GM18861 (cell line): ENCODE measurements around the gene VPS9D1.
A peak's percentile ranks its signal among the peaks of the same experiment; 100 is the strongest.
"Not testable (repeated sequence)": the region's sequence is repeated elsewhere in the genome, so short reads cannot be mapped to it uniquely, and the experiment has no call there.

Experiments
- ATAC-seq: cut with Tn5 transposase; IDR thresholded peaks from one replicate; pipeline ENCODE4 v1.9.1; 2021; ENCODE audit not compliant: unreplicated experiment

The VPS9D1 gene

GRCh38 chr16:89668790-89669158, 51.9 kb downstream of the VPS9D1 start:
- no peak for ATAC-seq

- ATAC-seq = no peak
Observed at GRCh38 chr16:89667633-89668032, 53.1 kb downstream of the VPS9D1 start.

- not testable (repeated sequence) for ATAC-seq
Observed at GRCh38 chr16:89667000-89667399, 53.7 kb downstream of the VPS9D1 start.

- ATAC-seq = not testable (repeated sequence)
Observed at GRCh38 chr16:89664238-89664637, 56.5 kb downstream of the VPS9D1 start.

GRCh38 chr16:89661215-89661614, 59.5 kb downstream of the VPS9D1 start:
- ATAC-seq = no peak

- no peak for ATAC-seq
Observed at GRCh38 chr16:89660146-89660545, 60.6 kb downstream of the VPS9D1 start.

GRCh38 chr16:89658221-89658879, 62.3 kb downstream of the VPS9D1 start:
- no peak for ATAC-seq

- peak; percentile 83 for ATAC-seq
Observed at GRCh38 chr16:89657442-89658220, 63.1 kb downstream of the VPS9D1 start, which contains the start of the genes CHMP1A and SPATA33. TSS of gene CHMP1A (minus strand) at chr16:89657708. CDS start at chr16:89657588, 120 bp downstream. TSS of gene SPATA33 (plus strand) at chr16:89657836. CDS start at chr16:89657912, 76 bp downstream.
